ENCODE results near the gene CES3. TPM values are rescaled to one million over a fixed set of nuclear protein-coding genes. Genes with fewer than 3 reads are reported as not detected.

The CES3 gene
- total and polyA plus RNA-seq, 9 of the 15 experiments (the other 6 are each of a cell fraction or from before 2014, with no cell fraction given) = 0.06 to 2.2 (median 0.68) TPM

DNA sequence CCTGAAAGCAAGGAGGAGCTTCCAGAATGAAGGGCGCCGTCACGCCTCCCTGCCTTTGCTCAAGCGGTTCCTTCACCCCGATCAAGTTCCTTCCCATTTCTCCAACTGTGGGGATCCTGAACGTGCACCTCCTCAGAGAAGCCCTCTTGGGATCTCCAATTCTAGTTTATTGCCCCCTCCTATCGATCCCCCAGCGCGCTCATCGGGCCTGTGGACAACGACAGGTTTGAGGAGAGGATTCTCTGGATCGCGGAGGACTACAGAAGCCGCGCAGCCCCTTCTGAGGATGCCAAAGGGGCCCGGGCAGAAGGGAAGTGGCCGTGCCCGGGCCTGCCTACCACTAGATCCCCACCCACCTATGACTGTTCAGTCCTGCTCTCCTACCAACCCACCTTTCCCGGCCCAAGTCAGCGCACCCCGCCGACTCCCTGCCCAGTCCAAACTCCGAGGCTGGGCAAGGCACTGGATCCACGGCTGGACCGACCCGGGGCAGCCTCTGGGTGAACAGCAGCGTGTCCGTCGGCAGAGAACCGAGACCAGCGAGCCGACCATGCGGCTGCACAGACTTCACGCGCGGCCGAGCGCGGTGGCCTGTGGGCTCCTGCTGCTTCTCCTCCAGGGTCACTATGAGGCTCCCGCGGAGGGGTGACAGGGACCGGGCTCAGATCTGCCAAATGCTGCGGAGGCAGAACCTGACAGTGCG, 12.8 kb upstream of the CES3 start:
- BruUV-seq (replicated peaks) = no TSS peak
- TF ChIP-seq POLR2G (IDR thresholded peaks at IDR 0.05; ENCODE audit: low read depth, low read length) = peak; percentile 37; the same call in 1 of the 2 replicates
- TF ChIP-seq, protein P1, sequence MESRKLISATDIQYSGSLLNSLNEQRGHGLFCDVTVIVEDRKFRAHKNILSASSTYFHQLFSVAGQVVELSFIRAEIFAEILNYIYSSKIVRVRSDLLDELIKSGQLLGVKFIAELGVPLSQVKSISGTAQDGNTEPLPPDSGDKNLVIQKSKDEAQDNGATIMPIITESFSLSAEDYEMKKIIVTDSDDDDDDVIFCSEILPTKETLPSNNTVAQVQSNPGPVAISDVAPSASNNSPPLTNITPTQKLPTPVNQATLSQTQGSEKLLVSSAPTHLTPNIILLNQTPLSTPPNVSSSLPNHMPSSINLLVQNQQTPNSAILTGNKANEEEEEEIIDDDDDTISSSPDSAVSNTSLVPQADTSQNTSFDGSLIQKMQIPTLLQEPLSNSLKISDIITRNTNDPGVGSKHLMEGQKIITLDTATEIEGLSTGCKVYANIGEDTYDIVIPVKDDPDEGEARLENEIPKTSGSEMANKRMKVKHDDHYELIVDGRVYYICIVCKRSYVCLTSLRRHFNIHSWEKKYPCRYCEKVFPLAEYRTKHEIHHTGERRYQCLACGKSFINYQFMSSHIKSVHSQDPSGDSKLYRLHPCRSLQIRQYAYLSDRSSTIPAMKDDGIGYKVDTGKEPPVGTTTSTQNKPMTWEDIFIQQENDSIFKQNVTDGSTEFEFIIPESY (CRISPR knock-in tag; IDR thresholded peaks at IDR 0.05) = peak; percentile 71
- TF ChIP-seq, protein P2, sequence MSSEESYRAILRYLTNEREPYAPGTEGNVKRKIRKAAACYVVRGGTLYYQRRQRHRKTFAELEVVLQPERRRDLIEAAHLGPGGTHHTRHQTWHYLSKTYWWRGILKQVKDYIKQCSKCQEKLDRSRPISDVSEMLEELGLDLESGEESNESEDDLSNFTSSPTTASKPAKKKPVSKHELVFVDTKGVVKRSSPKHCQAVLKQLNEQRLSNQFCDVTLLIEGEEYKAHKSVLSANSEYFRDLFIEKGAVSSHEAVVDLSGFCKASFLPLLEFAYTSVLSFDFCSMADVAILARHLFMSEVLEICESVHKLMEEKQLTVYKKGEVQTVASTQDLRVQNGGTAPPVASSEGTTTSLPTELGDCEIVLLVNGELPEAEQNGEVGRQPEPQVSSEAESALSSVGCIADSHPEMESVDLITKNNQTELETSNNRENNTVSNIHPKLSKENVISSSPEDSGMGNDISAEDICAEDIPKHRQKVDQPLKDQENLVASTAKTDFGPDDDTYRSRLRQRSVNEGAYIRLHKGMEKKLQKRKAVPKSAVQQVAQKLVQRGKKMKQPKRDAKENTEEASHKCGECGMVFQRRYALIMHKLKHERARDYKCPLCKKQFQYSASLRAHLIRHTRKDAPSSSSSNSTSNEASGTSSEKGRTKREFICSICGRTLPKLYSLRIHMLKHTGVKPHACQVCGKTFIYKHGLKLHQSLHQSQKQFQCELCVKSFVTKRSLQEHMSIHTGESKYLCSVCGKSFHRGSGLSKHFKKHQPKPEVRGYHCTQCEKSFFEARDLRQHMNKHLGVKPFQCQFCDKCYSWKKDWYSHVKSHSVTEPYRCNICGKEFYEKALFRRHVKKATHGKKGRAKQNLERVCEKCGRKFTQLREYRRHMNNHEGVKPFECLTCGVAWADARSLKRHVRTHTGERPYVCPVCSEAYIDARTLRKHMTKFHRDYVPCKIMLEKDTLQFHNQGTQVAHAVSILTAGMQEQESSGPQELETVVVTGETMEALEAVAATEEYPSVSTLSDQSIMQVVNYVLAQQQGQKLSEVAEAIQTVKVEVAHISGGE (CRISPR knock-in tag; IDR thresholded peaks at IDR 0.05) = no peak
- Histone ChIP-seq H3K9me1 (ENCODE audit: control insufficient read depth, insufficient read depth, low read length) (no peaks in the 10 kb centered on the region), H3K36me3 (ENCODE audit: control insufficient read depth, insufficient read depth, low read length) (peaks cover 7% of the 10 kb centered on the region; the same call in 1 of the 3 replicates), H4K20me1 (replicated peaks; ENCODE audit: control insufficient read depth, insufficient read depth, low read length) (no peaks in the 10 kb centered on the region), H3K9ac (ENCODE audit: insufficient read depth in 1 of 2, low read depth in 2 of 2, low read length in 2 of 2) (peak overlapping the region in 1 of 2 experiments; percentile 36; a peak in 1 of 4 replicates), H3K4me1 (replicated peaks in 1 of 2; ENCODE audit: control insufficient read depth in 2 of 2, insufficient read depth in 2 of 2, low read length in 2 of 2) (peaks cover 0 to 16% of the 10 kb centered on the region in 2 experiments; a peak in 1 of 5 replicates), H3K4me2 (ENCODE audit: insufficient read depth, low read length) (no peak overlapping the region), H3K79me2 (ENCODE audit: control insufficient read depth, insufficient read depth, low read length) (no peaks in the 10 kb centered on the region), H3K27me3 (ENCODE audit: control insufficient read depth in 2 of 2, insufficient read depth in 2 of 2, low read length in 2 of 2) (no peaks in the 10 kb centered on the region), H2AFZ (ENCODE audit: low read depth, low read length) (peak overlapping the region; percentile 40; the same call in 1 of the 2 replicates), H3K4me3 (no peak overlapping the region), H3K9me3 (replicated peaks; ENCODE audit: control insufficient read depth, insufficient read depth, low read depth, low read length) (peaks cover 2% of the 10 kb centered on the region), H3K27ac (ENCODE audit: extremely low read depth, low read depth, low read length) (no peak overlapping the region)
- 64% methylated on average over 37 of the region's 44 CpGs for WGBS (ENCODE audit: insufficient coverage, low coverage, missing lambda C conversion rate)
- intact Hi-C loops (cut with micrococcal nuclease) = loop anchor here (5.0 kb wide), 2 partner anchors 51 to 154 kb away; no protein-coding TSS in a partner anchor
- POLR2A ChIA-PET = no interaction called here
- CTCF ChIA-PET (ENCODE audit: low intra/inter-chr PET ratio) = interaction anchor here (0.6 to 2.4 kb wide), 2 partner anchors 153 to 225 kb away, joined by 3 to 9 read pairs; no protein-coding TSS in a partner anchor
- in situ Hi-C loops (cut with MboI) = no loop called here
- FAIRE-seq (no peak), ATAC-seq (no peak), DNase-seq (ENCODE audit: extremely low read depth in 1 of 4, low spot score in 3 of 4) (no peak)

All from K562 (cell line).